GM15510 (cell line): Measurements from ENCODE around the gene AGAP1.

Source experiments
- POLR2A ChIP-seq: IDR thresholded peaks from 3 replicates; pipeline ENCODE4 v1.6.1; 2011; ENCODE audit warnings: borderline replicate concordance; ENCODE audit not compliant: insufficient read length; ENCODE audit errors: extremely low read depth

Gene AGAP1

DNA sequence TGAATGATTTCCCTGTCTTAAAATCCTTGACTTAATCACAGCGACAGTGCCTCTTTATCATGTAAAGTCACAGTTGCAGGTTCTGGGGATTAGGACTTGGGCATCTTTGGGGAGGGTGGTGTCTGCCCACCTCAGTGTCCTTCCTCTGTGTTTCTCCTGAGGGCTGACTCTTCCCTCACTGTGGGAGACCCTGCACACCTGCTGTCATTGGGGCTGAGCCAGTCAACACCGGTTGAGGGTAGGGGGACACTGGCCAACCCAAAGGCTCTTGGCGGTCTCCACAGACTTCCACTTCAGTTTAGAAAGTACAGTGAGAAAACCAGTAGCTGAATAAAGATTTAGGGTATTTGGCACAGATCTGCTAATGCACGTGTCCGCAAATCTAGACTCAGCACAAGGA lies 36.9 kb downstream of the AGAP1 start:
- TF ChIP-seq POLR2A = no peak

GRCh38 chr2:235532307-235532706 lies 38.5 kb downstream of the AGAP1 start:
- TF ChIP-seq POLR2A = no peak

DNA sequence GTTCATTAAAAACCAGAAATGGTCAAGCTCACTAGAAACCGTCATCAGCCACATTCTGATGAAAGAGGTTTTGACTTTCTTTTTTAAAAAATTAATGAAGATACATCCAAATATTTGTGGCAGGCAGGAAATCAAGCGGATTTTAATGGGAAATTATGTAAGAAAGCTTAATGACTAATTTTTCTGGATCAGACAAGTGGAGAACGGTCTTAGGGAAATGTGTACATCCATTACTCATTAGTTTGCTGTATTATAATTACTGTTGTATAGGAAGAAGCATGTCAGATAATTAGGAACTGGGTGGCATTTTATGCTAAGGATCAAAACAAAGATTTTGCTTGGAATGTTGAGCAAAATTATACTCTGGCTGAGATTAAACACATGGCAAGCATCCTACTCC lies 39.4 kb downstream of the AGAP1 start:
- TF ChIP-seq POLR2A = no peak

DNA sequence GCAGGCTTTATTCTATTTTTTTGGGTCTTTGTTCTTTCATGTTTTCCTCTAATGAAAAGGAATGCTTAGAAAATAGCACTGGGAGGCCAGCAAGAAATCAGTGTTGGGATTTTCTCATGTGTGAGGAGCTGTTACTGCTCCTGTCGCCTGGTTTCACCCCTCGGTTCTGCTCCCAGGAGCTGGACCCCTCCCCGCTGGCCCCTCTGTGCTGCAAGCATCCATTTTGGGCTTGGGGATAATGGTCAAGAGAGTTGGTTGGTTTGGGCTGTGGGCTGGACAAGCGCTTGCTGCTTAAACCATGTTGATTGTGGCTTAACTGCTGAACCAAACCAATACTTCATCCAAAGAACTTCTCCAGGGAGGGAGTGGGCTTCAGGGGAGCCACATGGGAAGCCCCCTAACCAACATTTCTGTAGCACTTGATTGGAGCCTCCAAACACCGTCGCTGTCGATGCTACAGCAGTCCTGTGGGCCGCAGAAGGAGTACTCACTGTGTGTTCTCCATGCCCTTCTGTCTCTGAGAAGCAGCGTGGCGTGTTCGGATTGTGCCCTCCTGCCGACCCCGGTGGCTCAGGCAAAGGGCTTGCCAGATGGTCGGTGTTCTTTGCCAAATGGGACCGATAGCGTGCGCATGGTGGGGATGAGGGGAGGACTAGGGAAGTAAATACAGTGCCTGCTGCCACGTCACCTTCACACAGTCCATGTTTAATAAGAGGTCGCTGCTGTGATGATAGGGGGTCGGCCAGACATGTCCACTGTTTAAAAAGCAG lies 40.0 kb downstream of the AGAP1 start:
- TF ChIP-seq POLR2A = no peak

- no peak for TF ChIP-seq POLR2A
Measured at GRCh38 chr2:235534678-235535422, 41.0 kb downstream of the AGAP1 start.

DNA sequence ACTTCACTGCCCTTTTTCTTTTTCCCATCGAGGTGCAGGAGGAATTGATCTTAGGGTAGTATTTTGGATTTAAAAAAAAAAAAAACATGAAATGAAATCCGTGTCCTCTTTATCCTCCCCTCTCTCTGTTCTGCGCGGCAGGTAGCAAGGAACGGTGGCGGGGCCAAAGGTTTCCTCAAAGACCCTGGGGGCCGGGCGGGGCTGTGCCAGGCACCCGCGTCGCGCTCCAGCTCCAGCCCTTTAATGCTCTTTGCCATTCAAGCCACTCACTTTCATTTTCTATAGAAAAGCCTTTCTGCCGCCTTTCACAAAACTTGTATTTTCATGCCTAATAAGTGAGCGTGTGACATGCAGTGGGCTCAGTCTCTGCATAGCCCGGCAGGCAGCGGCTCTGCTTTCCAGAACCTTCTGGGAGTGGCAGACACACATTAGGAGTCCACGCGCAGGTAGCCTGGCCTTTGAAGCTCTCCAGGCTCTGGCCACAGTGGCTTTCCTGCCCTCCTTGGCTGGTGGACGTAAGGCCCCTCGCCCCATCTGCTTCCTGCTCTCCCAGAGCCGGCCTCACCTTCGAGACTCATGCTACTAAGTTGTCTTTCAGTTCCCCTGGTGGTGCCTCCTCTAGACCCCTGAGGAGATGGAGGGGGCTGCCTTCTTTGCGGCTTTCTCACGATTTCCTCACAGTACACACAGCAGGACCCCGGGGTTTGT lies 41.7 kb downstream of the AGAP1 start:
- no peak for TF ChIP-seq POLR2A

DNA sequence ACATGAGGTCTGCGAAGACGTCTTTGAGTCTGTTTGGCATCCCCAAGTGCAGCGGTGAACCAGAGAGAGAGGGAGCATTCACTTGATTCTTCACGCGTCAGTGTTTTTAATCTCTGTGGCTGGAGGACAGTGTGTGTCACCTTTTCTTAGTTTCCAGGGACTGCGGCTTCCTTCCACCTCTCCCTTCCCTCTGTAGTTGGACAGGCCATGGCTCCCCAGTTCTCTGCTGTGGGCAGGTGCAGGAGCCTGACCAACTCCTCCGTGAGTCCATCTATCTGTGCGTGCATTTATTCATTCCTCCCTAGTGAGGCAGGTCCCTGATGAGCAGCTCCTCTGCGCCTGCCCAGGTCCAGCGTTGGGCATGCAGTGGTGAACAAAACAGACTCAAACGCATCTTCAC lies 42.9 kb downstream of the AGAP1 start:
- TF ChIP-seq POLR2A = no peak

DNA sequence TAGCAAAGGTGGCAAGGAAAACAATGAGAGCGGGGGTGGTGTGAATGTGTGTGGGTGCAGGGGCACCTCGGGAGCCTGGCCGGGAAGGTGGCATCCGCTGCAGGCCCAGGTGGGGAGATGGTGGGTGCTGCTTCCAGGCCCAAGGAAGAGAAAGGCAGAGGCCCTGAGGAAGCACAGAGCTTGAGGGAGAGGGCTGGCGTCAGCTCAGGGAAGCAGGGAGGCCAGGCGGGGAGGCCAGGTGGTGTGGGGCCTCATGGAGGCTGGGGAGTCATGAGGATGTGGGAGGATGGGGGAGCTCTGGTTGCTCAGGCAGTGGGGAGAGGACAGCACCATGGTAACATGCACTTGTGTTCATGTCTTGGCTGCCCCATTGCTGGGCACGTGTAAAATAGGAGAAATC lies 43.3 kb downstream of the AGAP1 start:
- no peak for TF ChIP-seq POLR2A

DNA sequence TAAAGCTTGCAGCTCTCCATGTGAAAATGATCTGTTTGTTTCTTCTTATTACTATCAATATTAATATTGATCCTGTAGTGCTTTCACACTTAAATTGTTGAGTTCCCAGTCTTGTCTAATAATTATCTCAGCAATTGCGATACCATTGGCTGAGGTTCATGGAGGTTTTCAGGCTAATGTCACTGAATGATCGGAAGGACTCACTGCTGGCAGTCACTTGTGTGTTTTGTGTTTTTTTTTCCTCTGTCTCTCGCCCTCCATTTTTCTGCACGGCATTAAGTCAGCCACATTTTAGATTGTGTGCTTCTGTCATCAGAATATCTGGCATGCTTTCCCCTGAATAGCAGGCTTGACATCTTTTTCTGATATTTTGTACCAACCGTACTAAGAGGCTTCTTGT lies 43.7 kb downstream of the AGAP1 start:
- TF ChIP-seq POLR2A = no peak

GRCh38 chr2:235538144-235538639 lies 44.3 kb downstream of the AGAP1 start:
- no peak for TF ChIP-seq POLR2A

DNA sequence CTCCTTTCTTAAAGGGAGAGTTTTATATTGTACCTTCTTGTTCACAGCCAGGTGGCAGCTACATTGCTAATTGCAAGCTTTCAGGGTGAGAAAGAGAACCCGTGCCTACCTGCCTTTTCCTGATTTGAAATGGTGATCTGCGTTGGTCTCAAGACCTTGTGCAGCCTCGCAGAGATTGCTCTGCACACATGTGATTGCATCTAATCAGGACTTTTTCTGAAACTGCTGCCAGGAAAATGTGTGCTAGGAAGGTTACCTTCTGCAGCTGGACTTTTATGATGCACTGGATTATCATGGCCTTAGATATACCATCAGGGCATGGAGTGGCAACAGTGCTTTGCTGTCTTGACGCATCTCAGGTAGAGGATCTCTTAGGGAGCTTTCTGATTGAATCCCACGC lies 45.1 kb downstream of the AGAP1 start:
- TF ChIP-seq POLR2A = no peak

GRCh38 chr2:235539773-235540172 lies 45.9 kb downstream of the AGAP1 start:
- TF ChIP-seq POLR2A = no peak

- TF ChIP-seq POLR2A = no peak
Measured at GRCh38 chr2:235541016-235541415, 47.2 kb downstream of the AGAP1 start.

GRCh38 chr2:235541838-235542549 lies 48.2 kb downstream of the AGAP1 start:
- TF ChIP-seq POLR2A = no peak

DNA sequence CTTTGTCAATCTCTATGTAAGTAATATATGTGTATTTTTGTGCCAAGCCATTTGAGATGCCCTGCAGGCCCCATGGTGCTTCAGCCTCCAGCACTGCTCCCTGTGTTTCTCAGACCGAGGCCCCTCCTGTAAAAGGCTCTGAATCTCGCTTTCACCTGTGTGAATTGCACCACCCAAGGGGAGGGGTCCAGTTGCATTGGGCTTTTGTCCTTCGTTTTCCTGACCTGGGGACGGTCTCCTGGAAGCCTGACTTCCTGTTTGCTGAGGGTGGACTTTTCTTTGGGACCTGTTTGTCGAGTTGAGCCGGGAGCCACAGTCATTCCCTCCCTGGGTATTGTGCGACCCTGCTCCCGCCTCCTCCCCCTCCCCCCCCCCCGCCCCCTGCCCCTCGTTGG lies 48.9 kb downstream of the AGAP1 start:
- no peak for TF ChIP-seq POLR2A
